Measurements from ENCODE around the gene WBP11. TPM values are rescaled to one million over a fixed set of nuclear protein-coding genes. Genes with fewer than 3 reads are reported as not detected.

WBP11 gene
- total RNA-seq, 4 donors from 2014 or later = 9.5 to 44.0 (median 15.3) TPM

DNA sequence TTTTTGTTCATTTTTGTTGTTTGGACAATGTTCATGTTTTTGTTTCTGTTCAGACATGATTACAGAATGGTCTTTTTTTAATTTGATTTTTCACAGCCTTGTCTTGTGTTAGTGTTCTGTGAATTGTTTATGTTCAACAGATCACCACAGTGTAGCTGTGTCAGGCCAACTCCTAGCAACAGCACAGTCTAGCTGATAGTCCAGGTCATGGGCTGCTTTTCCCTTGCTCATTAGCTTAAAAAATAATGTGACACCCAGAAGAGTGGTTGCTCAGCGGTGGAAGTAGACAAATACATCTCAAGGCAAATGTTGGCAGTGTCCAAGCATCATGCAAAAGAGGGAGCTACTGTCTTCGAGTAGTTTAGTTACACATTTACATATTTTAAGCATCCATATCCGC lies 22.4 kb downstream of the WBP11 start:
- Histone ChIP-seq H3K36me3 (no peaks in the 10 kb centered on the region), H3K4me3 (no peak overlapping the region), H3K4me1 (no peaks in the 10 kb centered on the region), H3K9me3 (no peaks in the 10 kb centered on the region), H3K27me3 (no peaks in the 10 kb centered on the region), H3K27ac (no peak overlapping the region)
- DNase-seq = no peak
- no peak for TF ChIP-seq POLR2A (IDR thresholded peaks at IDR 0.05)
- TF ChIP-seq, protein P1, sequence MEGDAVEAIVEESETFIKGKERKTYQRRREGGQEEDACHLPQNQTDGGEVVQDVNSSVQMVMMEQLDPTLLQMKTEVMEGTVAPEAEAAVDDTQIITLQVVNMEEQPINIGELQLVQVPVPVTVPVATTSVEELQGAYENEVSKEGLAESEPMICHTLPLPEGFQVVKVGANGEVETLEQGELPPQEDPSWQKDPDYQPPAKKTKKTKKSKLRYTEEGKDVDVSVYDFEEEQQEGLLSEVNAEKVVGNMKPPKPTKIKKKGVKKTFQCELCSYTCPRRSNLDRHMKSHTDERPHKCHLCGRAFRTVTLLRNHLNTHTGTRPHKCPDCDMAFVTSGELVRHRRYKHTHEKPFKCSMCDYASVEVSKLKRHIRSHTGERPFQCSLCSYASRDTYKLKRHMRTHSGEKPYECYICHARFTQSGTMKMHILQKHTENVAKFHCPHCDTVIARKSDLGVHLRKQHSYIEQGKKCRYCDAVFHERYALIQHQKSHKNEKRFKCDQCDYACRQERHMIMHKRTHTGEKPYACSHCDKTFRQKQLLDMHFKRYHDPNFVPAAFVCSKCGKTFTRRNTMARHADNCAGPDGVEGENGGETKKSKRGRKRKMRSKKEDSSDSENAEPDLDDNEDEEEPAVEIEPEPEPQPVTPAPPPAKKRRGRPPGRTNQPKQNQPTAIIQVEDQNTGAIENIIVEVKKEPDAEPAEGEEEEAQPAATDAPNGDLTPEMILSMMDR (IDR thresholded peaks at IDR 0.05) = no peak
- intact Hi-C loops (cut with DNase I; ENCODE audit: low total_unique reads) = no loop called here

DNA sequence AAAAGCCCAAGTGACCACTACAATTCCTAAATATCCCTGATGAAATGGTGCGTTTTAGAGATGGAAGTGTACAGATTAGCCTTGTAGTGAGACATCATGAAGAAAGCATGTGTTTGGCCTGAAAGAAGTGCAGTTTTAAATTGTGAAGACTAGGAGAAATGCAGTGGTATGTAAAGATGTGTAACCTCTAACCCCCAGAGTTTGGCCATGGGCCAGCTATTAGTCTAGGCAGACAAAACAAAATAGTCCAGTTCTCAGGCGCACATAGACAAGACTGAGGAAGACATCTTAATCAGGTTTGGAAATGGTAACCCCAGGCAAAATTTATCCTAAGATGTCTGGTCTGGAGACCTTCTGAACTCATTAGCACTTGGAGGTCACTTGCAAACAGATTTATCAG lies 23.4 kb downstream of the WBP11 start:
- Histone ChIP-seq H3K27me3 (no peaks in the 10 kb centered on the region), H3K36me3 (no peaks in the 10 kb centered on the region), H3K9me3 (no peaks in the 10 kb centered on the region), H3K4me3 (no peak overlapping the region), H3K4me1 (no peaks in the 10 kb centered on the region), H3K27ac (no peak overlapping the region)
- intact Hi-C loops (cut with DNase I; ENCODE audit: low total_unique reads) = no loop called here
- DNase-seq = no peak
- TF ChIP-seq, protein P1 (IDR thresholded peaks at IDR 0.05) = no peak
- no peak for TF ChIP-seq POLR2A (IDR thresholded peaks at IDR 0.05)

DNA sequence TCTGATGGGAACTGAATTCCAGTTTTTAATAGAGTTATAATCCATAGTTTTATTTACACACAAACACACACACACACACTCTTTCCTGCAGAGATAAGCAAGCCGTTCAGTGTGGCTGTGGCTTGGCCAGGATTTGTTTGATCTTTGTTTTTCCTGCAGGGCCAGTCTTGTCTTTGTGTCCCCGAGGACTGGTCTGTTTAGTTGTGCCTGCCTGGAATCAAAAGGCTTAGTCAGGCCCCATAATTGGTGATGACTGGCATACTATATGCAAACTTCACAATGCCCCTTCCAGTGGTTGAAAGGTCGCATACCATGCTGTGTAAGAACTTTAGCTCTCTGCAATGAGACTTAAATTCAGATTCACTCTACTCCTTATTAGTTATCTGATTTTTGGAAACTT lies 26.0 kb downstream of the WBP11 start:
- Histone ChIP-seq H3K27me3 (no peaks in the 10 kb centered on the region), H3K4me3 (no peak overlapping the region), H3K27ac (no peak overlapping the region), H3K9me3 (no peaks in the 10 kb centered on the region), H3K4me1 (no peaks in the 10 kb centered on the region), H3K36me3 (no peaks in the 10 kb centered on the region)
- intact Hi-C loops (cut with DNase I; ENCODE audit: low total_unique reads) = no loop called here
- DNase-seq = no peak
- TF ChIP-seq POLR2A (IDR thresholded peaks at IDR 0.05) = no peak
- TF ChIP-seq, protein P1 (IDR thresholded peaks at IDR 0.05) = no peak

DNA sequence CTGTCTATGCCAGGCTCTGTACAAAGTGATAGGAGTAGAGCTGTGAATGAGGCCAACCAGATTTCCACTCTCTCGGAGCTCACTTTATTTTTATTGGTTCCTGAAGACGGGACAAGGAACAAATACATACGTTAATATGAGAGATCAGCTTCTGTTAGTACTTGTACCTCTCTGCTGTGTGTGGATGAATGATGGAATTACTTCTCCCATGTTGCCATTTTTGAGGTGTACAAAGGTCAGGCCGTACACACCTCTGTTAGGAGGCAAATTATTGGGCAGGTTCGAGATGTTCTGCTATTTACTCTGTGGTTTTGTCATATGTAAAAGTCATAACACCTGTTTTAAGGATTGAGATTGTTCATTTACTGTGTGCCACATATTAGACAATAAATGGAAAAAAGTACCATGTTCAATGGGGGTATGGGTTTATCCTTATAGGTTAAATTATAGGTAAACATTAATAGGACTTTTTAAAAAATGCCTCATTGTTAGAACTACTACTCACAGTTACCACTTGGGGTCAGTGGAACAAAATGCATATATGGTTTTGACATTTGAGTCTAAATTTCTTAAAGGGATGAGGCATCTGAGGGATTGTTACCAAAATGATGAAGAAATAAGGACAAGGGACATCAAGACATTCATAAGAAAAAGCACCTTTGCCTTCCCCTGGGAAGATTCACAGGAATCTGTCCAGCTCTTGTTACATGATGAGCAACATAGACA lies 26.9 kb downstream of the WBP11 start:
- no peak for TF ChIP-seq POLR2A (IDR thresholded peaks at IDR 0.05)
- TF ChIP-seq, protein P1 (IDR thresholded peaks at IDR 0.05) = no peak
- Histone ChIP-seq H3K27me3 (no peaks in the 10 kb centered on the region), H3K4me1 (no peaks in the 10 kb centered on the region), H3K27ac (peak overlapping the region; percentile 91 to 92), H3K4me3 (peak overlapping the region in 1 of 2 donors; percentile 76), H3K36me3 (no peaks in the 10 kb centered on the region), H3K9me3 (no peaks in the 10 kb centered on the region)
- intact Hi-C loops (cut with DNase I; ENCODE audit: low total_unique reads) = no loop called here
- no peak for DNase-seq

DNA sequence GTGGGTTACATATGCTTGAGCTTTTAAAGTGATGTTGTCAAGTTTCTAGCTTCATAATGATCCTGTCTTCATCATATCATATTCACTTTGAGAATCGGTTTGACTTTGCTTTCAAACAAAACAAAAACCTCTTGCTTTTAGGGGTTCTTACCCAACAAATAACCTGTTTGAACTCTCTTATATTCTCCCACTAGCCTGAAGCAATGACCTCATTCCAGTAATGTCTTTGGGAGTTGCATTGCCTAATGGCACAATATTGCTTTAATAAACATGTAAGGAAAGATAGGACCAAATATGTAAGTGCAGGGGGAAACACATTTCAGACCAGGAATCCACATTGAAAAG lies 27.7 kb downstream of the WBP11 start:
- no peaks in the 10 kb centered on the region for H3K27me3 ChIP-seq
- intact Hi-C loops (cut with DNase I; ENCODE audit: low total_unique reads) = no loop called here
- no peak for TF ChIP-seq POLR2A (IDR thresholded peaks at IDR 0.05)
- TF ChIP-seq, protein P1 (IDR thresholded peaks at IDR 0.05) = no peak

More for the DNA sequence above, 27.7 kb downstream of the WBP11 start:
- no peaks in the 10 kb centered on the region for H3K9me3 ChIP-seq
- no peaks in the 10 kb centered on the region for H3K4me1 ChIP-seq
- peak overlapping the region; percentile 76 to 80 for H3K4me3 ChIP-seq
- no peak for DNase-seq
- H3K27ac ChIP-seq = peak overlapping the region; percentile 91 to 92
- no peaks in the 10 kb centered on the region for H3K36me3 ChIP-seq

Measured in uterus (tissue), 4 donors.